ENCODE results near the gene MCU.

DNA sequence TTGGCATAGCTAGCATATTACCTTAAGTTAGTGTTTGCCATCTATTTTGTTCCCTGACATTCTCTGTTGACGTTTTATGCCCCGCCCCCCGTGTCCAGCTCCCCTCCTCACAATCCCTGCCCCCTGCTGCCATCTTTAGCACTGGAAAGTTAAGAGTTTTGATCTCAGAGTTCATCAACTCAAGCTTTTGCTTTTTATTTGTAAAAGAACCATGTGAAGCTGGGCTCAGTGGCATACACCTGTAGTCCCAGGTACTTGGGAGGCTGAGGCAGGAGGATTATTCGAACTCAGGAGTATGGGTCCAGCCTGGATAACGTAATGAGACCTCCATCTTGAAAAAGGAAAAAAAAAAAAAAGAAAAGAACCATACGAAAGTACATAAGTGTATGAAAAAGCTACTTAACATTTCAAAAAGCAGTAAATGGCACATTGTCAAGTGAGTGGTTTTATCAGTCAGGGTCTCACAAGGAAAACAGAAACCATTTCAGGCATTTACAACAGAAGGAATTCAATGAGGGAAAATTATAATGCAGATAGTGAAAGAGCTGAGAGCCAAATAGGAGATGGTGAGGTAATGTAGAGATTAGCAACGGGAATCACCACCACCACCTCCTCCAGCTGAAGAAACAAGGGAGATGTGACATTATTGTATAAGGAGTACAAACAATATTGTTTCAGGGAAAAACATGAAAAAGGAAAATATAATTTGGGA lies 64.9 kb downstream of the MCU start:
- no peak for TF ChIP-seq CTCF (IDR thresholded peaks at IDR 0.05)
- TF ChIP-seq EZH2 (IDR thresholded peaks at IDR 0.05) = no peak
- no peak for TF ChIP-seq EZH2phosphoT487 (IDR thresholded peaks at IDR 0.05)

Data from neural progenitor cell (in vitro differentiated cells).